Measurements from ENCODE around the gene CD36.

GRCh38 chr7:80711531-80711930 is 73.1 kb downstream of the CD36 start:
- TF ChIP-seq, protein P1, sequence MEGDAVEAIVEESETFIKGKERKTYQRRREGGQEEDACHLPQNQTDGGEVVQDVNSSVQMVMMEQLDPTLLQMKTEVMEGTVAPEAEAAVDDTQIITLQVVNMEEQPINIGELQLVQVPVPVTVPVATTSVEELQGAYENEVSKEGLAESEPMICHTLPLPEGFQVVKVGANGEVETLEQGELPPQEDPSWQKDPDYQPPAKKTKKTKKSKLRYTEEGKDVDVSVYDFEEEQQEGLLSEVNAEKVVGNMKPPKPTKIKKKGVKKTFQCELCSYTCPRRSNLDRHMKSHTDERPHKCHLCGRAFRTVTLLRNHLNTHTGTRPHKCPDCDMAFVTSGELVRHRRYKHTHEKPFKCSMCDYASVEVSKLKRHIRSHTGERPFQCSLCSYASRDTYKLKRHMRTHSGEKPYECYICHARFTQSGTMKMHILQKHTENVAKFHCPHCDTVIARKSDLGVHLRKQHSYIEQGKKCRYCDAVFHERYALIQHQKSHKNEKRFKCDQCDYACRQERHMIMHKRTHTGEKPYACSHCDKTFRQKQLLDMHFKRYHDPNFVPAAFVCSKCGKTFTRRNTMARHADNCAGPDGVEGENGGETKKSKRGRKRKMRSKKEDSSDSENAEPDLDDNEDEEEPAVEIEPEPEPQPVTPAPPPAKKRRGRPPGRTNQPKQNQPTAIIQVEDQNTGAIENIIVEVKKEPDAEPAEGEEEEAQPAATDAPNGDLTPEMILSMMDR (IDR thresholded peaks at IDR 0.05; ENCODE audit: insufficient read depth, low read depth, low read length) = no peak
- no peak for TF ChIP-seq EZH2 (IDR thresholded peaks at IDR 0.05; ENCODE audit: insufficient read depth, low read length)

Data from astrocyte (in vitro differentiated cells and primary cell).